Parathyroid adenoma (tissue), 2 donors: Measurements from ENCODE around the gene DHX32.

ENCODE experiments used
- H2AFZ ChIP-seq: fragments of 300-600 bp; sonication (generic); one replicate; pipeline ENCODE4 v1.7.0; 2017; ENCODE audit warnings: antibody characterized with exemption, mild to moderate bottlenecking
- H3K27ac ChIP-seq: fragments of 300-600 bp; sonication (generic); one replicate; pipeline ENCODE4 v1.7.0; 2017
- H3K27me3 ChIP-seq: fragments of 300-600 bp; sonication (generic); one replicate; pipeline ENCODE4 v1.7.0; 2017; ENCODE audit warnings: low read length; ENCODE audit not compliant: control insufficient read depth, insufficient read depth
- H3K36me3 ChIP-seq: fragments of 300-600 bp; sonication (generic); one replicate; pipeline ENCODE4 v1.7.0; 2017; ENCODE audit warnings: low read length; ENCODE audit not compliant: control insufficient read depth, insufficient read depth
- H3K4me1 ChIP-seq: fragments of 300-600 bp; sonication (generic); one replicate; pipeline ENCODE4 v1.7.0; 2017; ENCODE audit warnings: control low read depth
- H3K4me2 ChIP-seq: fragments of 300-600 bp; sonication (generic); one replicate; pipeline ENCODE4 v1.7.0; 2017; ENCODE audit warnings: low read length
- H3K4me3 ChIP-seq: fragments of 300-600 bp; sonication (generic); one replicate; pipeline ENCODE4 v1.7.0; 2017; ENCODE audit warnings: low read depth, low read length
- H3K79me2 ChIP-seq: fragments of 300-600 bp; sonication (generic); one replicate; pipeline ENCODE4 v1.7.0; 2017; ENCODE audit warnings: control low read depth
- H3K9ac ChIP-seq: fragments of 300-600 bp; sonication (generic); one replicate; pipeline ENCODE4 v1.7.0; 2017; ENCODE audit warnings: mild to moderate bottlenecking
- H3K9me3 ChIP-seq: fragments of 300-600 bp; sonication (generic); one replicate; pipeline ENCODE4 v1.7.0; 2017; ENCODE audit warnings: low read length; ENCODE audit not compliant: control insufficient read depth
- TF ChIP-seq, protein P1 (sequence below): fragments of 300-600 bp; sonication (generic); IDR thresholded peaks from one replicate; pipeline ENCODE4 v1.7.0; 2017; ENCODE audit warnings: antibody characterized with exemption, mild to moderate bottlenecking
- donor health status: primary hyperparathyroidism.

DHX32 gene

DNA sequence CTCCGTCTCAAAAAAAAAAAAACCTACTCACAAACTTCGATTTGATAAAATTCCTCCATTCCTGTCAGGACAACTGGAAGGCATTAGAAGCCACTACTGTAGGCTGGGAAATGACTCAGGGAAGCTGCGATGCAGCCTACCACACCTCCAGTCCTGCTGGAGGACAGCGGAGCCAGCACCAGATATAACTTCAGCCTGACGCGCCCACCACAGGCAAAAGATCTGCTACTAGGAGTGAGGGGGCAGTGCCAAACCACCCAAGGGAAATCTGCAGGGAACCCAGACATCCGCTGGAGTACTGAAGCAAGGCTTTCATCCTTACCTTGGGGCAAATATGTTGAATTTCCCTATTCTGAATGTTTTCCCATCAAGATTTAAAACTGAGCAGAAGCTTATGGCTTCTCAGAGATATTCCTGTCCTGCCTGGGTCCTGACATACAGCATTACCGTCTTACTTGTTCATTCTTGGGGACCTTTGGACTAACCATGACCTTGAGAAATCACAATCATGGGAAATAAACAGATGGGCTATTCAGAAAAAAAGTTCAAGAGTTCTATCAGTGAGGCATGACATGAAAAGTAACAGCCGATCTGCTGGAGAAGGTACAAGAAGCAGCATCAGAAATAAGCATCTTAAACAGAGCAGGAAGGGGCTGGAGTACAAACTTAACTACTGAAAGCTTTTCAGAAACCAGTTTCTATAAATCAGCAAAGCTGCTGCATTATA lies 37.3 kb downstream of the DHX32 start:
- H3K4me3 ChIP-seq, result no peak overlapping the region
- no peak overlapping the region for H3K4me2 ChIP-seq
- H3K27me3 ChIP-seq, result no peaks in the 10 kb centered on the region
- no peaks in the 10 kb centered on the region for H3K36me3 ChIP-seq
- H3K9ac ChIP-seq, result no peak overlapping the region
- TF ChIP-seq, protein P1, sequence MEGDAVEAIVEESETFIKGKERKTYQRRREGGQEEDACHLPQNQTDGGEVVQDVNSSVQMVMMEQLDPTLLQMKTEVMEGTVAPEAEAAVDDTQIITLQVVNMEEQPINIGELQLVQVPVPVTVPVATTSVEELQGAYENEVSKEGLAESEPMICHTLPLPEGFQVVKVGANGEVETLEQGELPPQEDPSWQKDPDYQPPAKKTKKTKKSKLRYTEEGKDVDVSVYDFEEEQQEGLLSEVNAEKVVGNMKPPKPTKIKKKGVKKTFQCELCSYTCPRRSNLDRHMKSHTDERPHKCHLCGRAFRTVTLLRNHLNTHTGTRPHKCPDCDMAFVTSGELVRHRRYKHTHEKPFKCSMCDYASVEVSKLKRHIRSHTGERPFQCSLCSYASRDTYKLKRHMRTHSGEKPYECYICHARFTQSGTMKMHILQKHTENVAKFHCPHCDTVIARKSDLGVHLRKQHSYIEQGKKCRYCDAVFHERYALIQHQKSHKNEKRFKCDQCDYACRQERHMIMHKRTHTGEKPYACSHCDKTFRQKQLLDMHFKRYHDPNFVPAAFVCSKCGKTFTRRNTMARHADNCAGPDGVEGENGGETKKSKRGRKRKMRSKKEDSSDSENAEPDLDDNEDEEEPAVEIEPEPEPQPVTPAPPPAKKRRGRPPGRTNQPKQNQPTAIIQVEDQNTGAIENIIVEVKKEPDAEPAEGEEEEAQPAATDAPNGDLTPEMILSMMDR, result no peak
- H3K4me1 ChIP-seq, result no peaks in the 10 kb centered on the region
- no peaks in the 10 kb centered on the region for H3K9me3 ChIP-seq
- no peak overlapping the region for H3K27ac ChIP-seq
- peaks cover under 1% of the 10 kb centered on the region for H3K79me2 ChIP-seq
- no peak overlapping the region for H2AFZ ChIP-seq

DNA sequence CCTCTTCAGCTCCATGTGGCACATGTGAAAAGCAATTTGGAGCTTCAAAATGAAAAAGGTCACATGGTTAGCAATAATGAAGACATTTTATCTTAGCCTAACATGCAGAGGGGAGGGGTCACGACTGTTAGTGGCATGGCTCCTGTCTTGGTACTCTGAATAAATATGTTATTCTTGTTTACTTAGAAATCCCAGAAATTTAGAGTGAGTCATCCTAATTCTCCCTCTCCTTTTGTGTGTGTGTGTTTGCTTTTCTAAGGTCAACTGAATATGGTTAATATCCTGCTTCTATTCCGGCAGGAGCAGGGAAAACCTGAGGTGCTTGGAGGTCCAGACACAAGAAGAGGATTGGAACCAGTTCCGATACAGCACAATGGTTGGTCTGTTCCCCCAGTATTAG lies 40.1 kb downstream of the DHX32 start:
- Histone ChIP-seq H3K27me3 (no peaks in the 10 kb centered on the region), H3K79me2 (no peaks in the 10 kb centered on the region), H3K36me3 (no peaks in the 10 kb centered on the region), H3K9ac (no peak overlapping the region), H3K27ac (no peak overlapping the region), H2AFZ (no peak overlapping the region), H3K4me1 (no peaks in the 10 kb centered on the region), H3K9me3 (no peaks in the 10 kb centered on the region), H3K4me3 (no peak overlapping the region), H3K4me2 (no peak overlapping the region)
- TF ChIP-seq, protein P1, result no peak

DNA sequence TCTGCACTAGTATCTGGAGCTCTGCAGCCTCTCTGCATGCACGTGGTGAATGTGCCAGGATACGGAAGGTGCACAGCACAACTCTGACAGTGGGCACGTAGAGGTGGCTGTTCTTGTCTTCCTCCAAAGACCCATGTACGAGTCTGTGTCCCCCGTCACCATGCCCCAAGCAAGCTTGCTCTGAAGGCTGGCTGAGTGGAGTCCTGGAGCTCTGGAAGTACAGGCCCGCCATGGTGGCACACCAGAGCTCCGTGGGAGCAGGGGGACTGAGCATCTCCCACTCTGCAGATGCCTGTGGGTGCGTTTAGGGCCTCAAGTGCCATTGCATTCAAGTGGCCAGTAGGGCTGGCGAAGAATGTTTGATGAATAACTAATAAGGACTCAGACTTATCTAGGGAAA lies 40.7 kb downstream of the DHX32 start:
- Histone ChIP-seq H3K9ac (no peak overlapping the region), H3K4me3 (no peak overlapping the region), H2AFZ (no peak overlapping the region), H3K4me1 (no peaks in the 10 kb centered on the region), H3K27ac (no peak overlapping the region), H3K79me2 (no peaks in the 10 kb centered on the region), H3K36me3 (no peaks in the 10 kb centered on the region), H3K27me3 (no peaks in the 10 kb centered on the region), H3K4me2 (no peak overlapping the region), H3K9me3 (no peaks in the 10 kb centered on the region)
- TF ChIP-seq, protein P1, result no peak

DNA sequence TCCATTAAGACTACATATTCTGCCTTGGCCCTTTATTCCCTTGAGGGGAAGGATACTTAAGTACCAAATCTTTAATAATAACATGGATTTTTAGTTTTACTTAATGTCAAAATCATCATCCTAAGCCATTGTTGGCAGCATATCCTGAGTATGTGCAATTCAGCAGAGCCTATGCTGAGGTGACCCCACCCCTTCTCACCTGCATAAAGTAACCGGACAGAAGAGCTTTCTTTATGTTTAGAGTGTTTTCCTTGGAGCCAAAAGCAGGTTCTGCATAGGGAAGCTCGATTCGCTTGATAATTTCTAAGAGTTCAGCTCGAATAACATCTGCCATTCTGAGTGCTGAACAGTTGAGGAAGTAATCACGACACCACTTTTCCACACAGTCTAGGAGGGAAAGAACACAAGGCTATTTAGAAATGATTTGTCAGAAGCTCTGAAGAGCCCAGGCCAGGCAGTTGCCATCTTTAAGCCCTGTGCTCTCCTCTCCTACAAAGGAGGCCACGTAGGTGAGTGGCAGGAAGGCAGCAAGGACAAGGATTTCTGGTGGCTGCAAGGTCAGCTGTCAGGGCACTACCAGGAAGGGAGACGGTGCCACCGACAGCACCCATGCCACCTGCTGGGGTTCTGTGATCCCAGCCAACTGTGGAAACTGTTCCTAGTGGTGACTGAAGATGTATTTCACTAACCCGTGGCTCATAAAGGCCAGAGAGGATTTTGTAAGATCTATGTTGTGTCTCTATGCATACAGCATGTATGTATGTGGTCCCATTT lies 42.1 kb downstream of the DHX32 start:
- H3K9me3 ChIP-seq, result no peaks in the 10 kb centered on the region
- H3K36me3 ChIP-seq, result no peaks in the 10 kb centered on the region
- no peak overlapping the region for H3K4me3 ChIP-seq
- H3K4me1 ChIP-seq, result no peaks in the 10 kb centered on the region
- TF ChIP-seq, protein P1, result no peak
- no peak overlapping the region for H3K27ac ChIP-seq
- H3K79me2 ChIP-seq, result no peaks in the 10 kb centered on the region
- no peaks in the 10 kb centered on the region for H3K27me3 ChIP-seq
- no peak overlapping the region for H2AFZ ChIP-seq
- no peak overlapping the region for H3K4me2 ChIP-seq
- H3K9ac ChIP-seq, result no peak overlapping the region
